NT2/D1 (cell line): Measurements from ENCODE around the gene FAM221A.

Experiments used
- DNase-seq: peaks from one replicate; pipeline ENCODE4 v3.0.0-alpha.2; 2011; ENCODE audit warnings: low read depth, low spot score
- H3K27me3 ChIP-seq: 2 replicates; pipeline ENCODE4 v1.6.0; 2011; ENCODE audit warnings: mild to moderate bottlenecking; ENCODE audit not compliant: insufficient read length, insufficient read depth
- H3K36me3 ChIP-seq: 2 replicates; pipeline ENCODE4 v1.6.1; 2011; ENCODE audit warnings: mild to moderate bottlenecking, low read length, mixed read lengths; ENCODE audit not compliant: insufficient read depth, insufficient read length
- H3K4me1 ChIP-seq: 2 replicates; pipeline ENCODE4 v1.5.1; 2011; ENCODE audit not compliant: insufficient read depth, insufficient read length
- H3K4me3 ChIP-seq: 2 replicates; pipeline ENCODE4 v1.5.1; 2011; ENCODE audit warnings: low read depth; ENCODE audit not compliant: insufficient read length
- H3K9ac ChIP-seq: 2 replicates; pipeline ENCODE4 v1.6.0; 2011; ENCODE audit warnings: low read depth; ENCODE audit not compliant: insufficient read length
- H3K9me3 ChIP-seq: 2 replicates; pipeline ENCODE4 v1.5.1; 2011; ENCODE audit warnings: mild to moderate bottlenecking, low read length; ENCODE audit not compliant: insufficient read depth
- SUZ12 ChIP-seq: IDR thresholded peaks from 2 replicates; pipeline ENCODE4 v1.6.1; 2011; ENCODE audit not compliant: insufficient read length, insufficient read depth; ENCODE audit errors: extremely low read depth
- YY1 ChIP-seq: IDR thresholded peaks from 2 replicates; pipeline ENCODE4 v1.6.1; 2011; ENCODE audit not compliant: insufficient read length, insufficient read depth
- ZNF274 ChIP-seq: IDR thresholded peaks from 2 replicates; pipeline ENCODE4 v1.6.1; 2011; ENCODE audit warnings: mild to moderate bottlenecking, low read depth, low read length

FAM221A gene

DNA sequence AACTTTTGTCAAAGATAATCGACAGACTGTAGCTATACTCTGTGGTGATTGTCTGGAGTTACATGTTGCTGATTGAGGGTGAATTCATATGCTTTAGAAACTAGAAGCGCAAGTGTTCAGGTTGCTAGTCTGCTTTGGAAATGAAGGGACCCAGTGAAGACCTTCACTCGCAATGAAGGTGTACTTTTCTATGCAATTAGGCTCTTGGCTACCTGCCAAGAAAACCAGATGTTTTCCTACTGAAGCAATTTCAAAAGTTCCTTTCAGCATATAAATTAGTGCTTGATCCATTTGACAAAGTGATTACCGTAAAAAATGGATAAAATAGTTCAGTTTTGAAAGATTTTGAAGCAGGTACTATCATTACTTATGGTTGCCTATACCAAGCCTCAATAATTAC lies 20.0 kb downstream of the FAM221A start:
- DNase-seq: no peak
- no peak overlapping the region for H3K9ac ChIP-seq
- TF ChIP-seq SUZ12 (no peak), ZNF274 (no peak), YY1 (no peak)
- no peak overlapping the region for H3K4me3 ChIP-seq
- no peaks in the 10 kb centered on the region for H3K27me3 ChIP-seq
- no peaks in the 10 kb centered on the region for H3K4me1 ChIP-seq
- H3K36me3 ChIP-seq: no peaks in the 10 kb centered on the region
- 0 out of 2 replicates have a peak, but pooled peaks cover under 1% of the 10 kb centered on the region for H3K9me3 ChIP-seq

DNA sequence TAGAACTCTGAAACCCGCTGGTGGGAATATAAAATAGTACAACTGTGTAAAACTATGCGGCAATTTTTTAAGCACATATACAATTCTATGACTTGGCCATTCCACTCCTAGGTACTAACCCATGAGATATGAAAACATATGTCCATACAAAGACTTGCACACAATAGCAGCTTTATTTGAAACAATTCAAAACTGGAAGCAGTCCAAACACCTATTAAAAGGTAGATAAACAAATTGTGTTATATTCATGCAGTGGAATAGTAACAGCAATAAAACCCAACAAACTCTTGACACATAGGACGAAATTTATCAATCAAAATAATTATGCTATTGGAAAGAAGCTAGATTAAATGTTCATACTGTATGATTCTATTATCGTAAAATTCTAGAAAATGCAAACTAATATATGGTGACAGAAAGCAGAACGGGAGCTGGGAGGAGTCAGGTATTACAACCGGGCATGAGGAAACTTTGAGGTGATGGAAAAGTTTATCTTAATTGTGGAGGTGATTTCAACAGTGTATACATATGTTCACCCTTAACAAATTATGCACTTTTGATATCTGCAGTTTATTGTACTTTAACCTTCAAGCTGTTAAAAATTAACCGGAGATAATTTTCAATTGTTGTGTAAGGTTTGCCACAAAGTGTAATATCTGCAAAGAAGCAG lies 29.2 kb downstream of the FAM221A start:
- no peaks in the 10 kb centered on the region for H3K36me3 ChIP-seq
- H3K4me1 ChIP-seq: no peaks in the 10 kb centered on the region

DNA sequence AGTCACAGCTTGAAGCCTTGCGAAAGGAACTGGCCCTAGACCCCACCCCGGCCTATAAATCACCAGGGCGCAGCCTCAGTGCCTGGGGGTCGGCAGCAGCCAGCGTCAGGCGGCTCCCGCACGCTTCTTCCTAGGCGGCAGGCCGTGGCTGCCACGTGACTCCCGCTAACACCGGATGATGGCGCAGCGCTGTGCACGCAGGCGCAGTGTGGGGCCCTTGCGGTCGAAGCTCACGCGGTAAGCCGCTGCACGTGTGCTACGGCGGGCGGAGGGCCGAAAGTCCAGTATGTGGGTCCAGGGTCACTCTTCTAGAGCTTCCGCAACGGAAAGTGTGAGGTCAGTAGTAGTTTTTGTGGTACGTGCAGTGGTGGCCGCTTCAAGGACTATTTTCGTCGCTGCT lies 30.0 kb downstream of the FAM221A start, which contains the start of gene STK31:
Gene STK31 (plus strand): TSS at position 220 of the 400 bp plus-strand sequence. CDS start 67 bp downstream, at position 287.
- Histone ChIP-seq H3K27me3 (no peaks in the 10 kb centered on the region), H3K9me3 (peaks cover 17% of the 10 kb centered on the region), H3K9ac (no peak within 1 kb of the TSS), H3K36me3 (no peaks in the 10 kb centered on the region), H3K4me1 (no peaks in the 10 kb centered on the region), H3K4me3 (no peak within 1 kb of the TSS)
- no peak for DNase-seq
- TF ChIP-seq YY1: no peak
- TF ChIP-seq SUZ12: no peak
- TF ChIP-seq ZNF274: no peak

More for the DNA sequence above, 29.2 kb downstream of the FAM221A start:
- no peak overlapping the region for H3K4me3 ChIP-seq
- TF ChIP-seq ZNF274 (no peak), SUZ12 (no peak), YY1 (no peak)
- H3K9ac ChIP-seq: no peak overlapping the region
- peaks cover 17% of the 10 kb centered on the region for H3K9me3 ChIP-seq
- no peak for DNase-seq
- H3K27me3 ChIP-seq: no peaks in the 10 kb centered on the region

DNA sequence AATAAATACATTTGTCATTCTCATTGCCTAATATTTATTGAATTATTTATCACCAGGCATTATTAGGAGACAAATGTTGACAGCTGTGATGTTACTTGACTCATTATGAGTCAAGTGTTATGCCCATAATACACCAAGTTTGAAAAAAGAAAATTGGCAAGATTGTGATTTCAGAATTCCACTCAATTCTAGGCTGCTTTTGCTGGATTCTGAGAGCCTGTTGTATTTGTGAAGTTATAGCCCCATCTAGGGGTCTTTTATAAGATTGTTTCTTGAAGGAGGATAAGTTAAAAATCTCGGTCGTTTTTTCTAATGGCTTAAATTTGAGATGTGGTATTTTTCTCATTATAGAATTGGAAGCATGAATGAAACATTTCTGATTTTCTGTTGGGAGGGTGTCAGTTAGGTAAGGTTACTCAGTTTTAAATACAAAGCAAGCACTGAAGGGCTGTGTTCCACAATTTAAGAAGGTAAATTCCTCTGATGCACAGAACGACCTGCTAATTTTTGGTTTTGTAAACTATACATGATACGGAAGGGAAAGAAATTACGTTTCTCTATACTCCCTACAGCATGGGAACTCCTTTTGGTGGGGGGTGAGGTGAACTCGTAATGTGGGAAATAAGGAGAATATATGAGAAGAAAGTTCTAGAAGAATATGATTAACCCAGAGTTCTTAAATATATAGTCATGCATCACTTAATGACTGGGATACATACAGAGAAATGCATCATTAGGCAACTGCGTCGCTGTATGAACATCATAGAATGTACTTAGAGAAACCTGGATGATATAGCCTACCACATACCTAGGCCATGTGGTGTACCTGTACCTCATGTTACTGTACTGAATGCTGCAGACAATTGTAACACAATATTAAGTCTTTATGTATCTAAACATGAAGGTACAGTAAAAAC lies 32.6 kb downstream of the FAM221A start:
- Histone ChIP-seq H3K9ac (no peak overlapping the region), H3K36me3 (no peaks in the 10 kb centered on the region), H3K4me3 (no peak overlapping the region), H3K9me3 (no peaks in the 10 kb centered on the region), H3K4me1 (no peaks in the 10 kb centered on the region), H3K27me3 (no peaks in the 10 kb centered on the region)
- TF ChIP-seq ZNF274 (no peak), YY1 (no peak), SUZ12 (no peak)
- peak; percentile 47 for DNase-seq

DNA sequence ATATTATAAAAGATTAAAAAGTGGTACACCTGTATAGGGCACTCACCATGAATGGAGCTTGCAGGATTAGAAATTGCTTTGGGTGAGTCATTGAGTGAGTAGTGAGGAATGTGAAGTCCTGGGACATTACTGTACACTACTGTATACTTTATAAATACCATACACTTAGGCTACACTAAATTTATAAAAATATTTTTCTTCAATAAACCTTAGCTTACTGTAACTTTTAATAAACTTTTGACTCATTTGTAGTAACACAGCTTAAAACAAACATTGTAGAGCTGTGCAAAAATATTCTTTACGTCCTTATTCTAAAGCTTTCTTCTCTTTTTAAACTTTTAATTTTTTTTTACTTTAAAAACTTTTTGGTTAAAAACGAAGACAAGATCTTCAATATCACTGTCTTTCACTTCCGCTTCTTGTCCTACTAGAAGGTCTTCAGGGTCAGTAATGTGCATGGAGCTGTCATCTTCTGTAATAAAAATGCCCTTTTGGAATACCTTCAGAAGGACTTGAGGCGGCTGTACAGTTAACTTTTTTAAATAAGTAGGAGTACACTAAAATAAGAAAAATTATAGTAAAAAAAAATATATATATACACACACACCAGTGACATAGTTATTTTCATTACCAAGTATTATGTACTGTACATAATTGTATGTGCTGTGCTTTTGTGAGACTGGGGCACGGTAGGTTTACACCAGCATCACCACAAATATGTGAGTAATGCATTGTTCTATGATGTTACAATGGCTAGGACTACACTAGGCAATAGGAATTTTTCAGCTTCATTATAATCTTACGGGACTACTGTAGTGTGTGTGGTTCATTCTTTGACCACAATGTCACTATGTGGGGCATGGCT lies 33.5 kb downstream of the FAM221A start:
- DNase-seq: no peak
- no peaks in the 10 kb centered on the region for H3K36me3 ChIP-seq
- H3K27me3 ChIP-seq: no peaks in the 10 kb centered on the region
- H3K9me3 ChIP-seq: no peaks in the 10 kb centered on the region
- H3K4me1 ChIP-seq: no peaks in the 10 kb centered on the region
- no peak overlapping the region for H3K4me3 ChIP-seq
- no peak overlapping the region for H3K9ac ChIP-seq
- TF ChIP-seq ZNF274: no peak
- TF ChIP-seq YY1: no peak
- no peak for TF ChIP-seq SUZ12

DNA sequence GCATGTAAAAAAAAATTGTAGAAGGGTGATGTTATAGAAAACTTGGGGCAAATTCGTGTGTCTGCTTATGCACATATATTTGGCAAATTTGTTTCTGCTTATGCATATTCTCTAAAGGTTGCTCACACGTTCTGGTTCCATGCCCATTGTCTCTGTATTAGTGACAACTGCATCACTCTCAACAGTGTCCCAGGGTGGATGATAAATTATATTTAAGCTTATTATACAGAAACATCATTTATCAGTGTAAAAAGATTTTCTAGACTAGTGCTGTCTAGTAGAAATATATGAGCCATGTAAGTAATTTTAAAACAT lies 34.1 kb downstream of the FAM221A start:
- Histone ChIP-seq H3K27me3 (no peaks in the 10 kb centered on the region), H3K36me3 (no peaks in the 10 kb centered on the region), H3K4me1 (no peaks in the 10 kb centered on the region), H3K9me3 (no peaks in the 10 kb centered on the region), H3K9ac (no peak overlapping the region), H3K4me3 (no peak overlapping the region)
- no peak for DNase-seq
- TF ChIP-seq YY1 (no peak), ZNF274 (no peak), SUZ12 (no peak)
